NCI-H446 (cell line): ENCODE results near the gene RPS8.
"Not testable (repeated sequence)": the region's sequence is repeated elsewhere in the genome, so short reads cannot be mapped to it uniquely, and the experiment has no call there.

ENCODE experiments used
- DNase-seq, 2 experiments: peaks; one replicate each; lab custom pipeline; 2025; lab: John Stamatoyannopoulos, UW

Gene RPS8

GRCh38 chr1:44803062-44803311 is 27.6 kb downstream of the RPS8 start:
- DNase-seq: no peak

- no peak for DNase-seq
Measured at GRCh38 chr1:44803312-44804095, 28.2 kb downstream of the RPS8 start.

DNA sequence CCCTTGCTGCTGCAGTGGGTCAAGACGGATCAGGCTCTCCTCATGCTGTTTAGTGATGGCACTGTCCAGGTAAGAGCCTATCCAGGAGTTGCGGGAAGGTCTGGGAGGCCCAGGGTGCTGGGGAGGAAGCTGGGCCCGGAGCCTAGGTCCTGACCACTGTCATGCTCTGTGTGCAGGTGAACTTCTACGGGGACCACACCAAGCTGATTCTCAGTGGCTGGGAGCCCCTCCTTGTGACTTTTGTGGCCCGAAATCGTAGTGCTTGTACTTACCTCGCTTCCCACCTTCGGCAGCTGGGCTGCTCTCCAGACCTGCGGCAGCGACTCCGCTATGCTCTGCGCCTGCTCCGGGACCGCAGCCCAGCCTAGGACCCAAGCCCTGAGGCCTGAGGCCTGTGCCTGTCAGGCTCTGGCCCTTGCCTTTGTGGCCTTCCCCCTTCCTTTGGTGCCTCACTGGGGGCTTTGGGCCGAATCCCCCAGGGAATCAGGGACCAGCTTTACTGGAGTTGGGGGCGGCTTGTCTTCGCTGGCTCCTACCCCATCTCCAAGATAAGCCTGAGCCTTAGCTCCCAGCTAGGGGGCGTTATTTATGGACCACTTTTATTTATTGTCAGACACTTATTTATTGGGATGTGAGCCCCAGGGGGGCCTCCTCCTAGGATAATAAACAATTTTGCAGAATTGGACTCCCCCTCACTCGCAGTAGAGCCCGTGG is 30.1 kb downstream of the RPS8 start:
- DNase-seq: no peak

DNA sequence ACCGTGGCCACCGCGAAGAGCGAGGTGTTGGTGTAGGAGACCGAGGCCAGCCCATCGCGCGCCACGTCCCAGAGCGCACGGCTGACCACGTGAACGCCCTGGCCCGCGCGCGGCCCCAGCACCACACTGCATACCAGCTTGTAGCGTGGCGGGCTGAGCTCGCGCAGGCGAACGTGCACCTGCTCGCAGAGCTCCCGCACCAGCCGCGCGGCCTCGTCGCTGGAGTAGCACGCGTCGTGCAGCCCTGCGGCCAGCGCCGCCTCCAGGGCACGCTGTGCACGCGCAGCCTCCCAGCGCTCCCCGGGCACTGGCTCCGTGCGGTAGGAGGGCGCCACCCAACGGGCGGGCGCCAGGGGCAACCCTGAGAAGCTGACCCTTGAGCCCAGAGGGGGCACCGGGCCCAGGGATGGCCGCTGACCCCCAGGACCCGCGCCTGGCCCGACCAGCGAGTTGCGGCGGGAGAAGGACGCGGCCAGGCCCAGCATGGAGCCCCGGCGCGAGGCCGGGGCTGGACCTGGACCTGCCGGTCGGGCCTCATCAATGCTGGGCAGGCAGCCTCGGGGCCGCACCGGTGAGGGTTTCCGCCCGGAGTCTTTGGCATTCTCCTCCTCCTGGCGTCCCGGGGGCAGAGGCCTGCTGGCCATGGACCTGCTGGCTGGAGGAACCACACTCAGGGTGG is 30.8 kb downstream of the RPS8 start:
- DNase-seq: no peak

GRCh38 chr1:44806704-44807363 is 31.5 kb downstream of the RPS8 start, which contains the start of gene DYNLT4:
TSS of gene DYNLT4 (minus strand) at chr1:44807351. CDS start at chr1:44806668, 683 bp downstream.
- DNase-seq: no peak

DNA sequence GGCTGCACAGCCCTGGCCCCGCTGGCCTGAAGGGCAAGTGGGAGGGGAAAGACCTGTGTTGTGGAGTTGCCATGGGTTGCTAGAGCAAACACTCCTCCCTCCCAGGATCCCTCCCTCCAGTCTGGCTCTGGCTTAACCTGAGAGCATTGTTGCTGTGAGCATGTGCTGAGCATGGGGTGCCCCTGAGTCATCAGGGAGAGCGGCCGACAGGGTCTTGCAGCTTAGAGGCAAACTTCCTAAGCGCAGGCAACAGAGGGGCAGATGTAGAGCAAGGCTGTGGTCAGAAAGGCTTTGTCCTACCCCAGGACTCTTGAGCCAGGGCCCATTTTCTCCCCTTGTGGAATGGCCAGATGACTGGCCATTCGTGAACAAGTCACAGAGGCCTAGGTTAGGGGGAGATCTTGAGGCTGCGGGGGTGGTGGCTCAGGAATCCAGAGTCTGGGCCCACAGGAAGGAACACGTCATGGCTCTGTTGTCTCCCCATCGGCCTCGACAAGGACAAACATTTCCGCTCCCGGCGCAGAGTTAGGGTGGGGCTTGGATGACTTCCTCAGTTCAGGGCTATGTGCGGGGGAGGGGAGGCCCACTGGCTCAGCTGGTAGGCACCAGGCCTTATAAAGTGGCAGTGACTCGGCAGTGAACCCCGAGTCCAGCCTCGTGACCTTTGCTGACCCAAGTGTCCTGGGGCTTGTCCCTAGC is 32.2 kb downstream of the RPS8 start:
- DNase-seq: no peak

DNA sequence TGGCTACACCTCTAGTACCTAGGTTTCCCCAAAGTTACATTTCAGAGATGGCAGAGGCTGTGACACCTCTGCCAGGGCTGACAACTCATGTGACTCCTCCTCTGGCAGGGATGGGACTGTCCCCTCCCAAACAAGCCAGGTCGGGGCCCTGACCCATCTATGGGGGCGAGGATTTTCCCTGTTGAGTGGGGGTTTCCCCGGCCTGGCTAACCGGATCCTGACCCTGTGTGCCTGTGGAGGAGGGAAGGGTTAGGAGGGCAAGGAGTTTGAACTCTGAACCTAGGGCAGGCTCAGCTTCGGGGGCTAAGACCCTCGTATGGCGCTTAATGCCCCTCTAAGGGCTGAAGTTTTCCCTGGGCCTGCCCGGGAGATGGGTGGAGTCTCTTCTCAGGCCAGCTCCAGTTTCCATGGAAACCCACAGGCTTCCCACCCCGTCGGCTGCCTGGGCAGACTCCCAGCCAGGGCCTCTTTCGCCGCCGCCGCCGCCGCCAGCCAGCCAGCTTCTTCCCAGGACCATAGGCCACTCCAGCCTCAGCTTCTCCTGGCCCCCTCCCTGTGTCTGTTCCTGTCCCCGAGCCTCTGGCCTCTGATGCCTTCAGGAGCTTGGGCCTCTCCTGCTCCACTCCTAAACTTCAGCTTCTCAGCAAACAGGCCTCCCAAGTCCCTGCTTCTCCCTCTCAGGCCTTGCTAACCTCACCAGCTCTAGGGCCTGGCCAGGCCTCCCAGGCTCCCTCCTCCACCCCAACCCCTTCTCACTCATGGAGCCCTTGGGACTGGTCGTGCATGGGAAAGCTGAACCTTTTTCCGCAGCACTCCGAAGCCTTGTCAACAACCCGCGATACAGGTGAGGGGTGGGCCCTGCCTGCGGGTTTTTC is 33.0 kb downstream of the RPS8 start, which contains the start of gene BTBD19:
BTBD19 (plus strand) TSS at position 461 of the 875 bp plus-strand sequence; CDS start at position 759, 298 bp downstream.
- peak in 1 of 2 experiments; percentile 74 for DNase-seq

DNA sequence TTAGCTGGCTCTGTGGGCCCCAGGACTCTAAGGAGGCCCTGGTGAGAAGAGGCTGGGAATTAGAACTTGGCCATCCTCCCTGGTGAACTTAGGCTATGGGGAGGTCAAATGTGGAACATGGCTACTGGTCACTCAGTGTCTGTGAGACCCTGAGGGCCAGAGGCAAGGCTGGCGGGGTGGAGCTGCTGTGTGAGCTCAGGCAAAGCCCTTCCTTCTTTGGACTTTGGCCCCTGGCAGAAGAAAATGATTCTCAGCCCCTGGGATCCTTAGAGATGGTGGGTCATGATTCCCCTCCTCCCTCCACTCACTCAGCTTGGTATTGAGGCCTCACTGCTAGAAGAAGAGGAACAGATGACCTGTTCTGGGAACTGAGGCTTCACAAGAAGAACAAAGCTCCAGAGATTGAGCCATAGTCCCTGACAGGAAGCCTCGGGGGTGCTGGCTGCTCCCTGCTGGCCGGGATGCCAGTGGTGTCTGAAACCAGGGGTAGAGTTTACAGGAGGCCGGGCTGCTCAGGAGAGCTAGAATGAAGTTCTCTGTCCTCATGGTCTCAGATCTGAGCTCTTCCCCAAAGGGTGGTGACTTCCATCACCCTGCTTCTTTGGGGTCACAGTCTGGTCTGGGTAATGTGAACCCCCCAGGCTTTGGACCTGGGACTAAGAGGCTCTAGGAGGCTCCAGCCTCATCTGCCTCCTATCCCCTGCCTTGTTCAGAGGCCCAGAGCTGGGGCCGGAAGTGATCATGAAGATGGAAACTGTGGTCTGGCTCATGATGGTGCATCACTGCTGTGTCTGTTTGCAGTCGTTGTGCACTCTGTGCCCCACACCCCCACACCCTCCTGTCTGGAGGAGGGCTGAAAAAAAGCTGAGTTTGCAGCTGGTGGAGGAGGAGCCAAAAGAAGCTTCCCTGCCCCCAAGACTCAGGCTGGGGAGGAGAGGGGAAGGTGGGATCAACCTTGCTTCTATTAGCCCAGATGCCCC is 33.9 kb downstream of the RPS8 start:
- no peak for DNase-seq

DNA sequence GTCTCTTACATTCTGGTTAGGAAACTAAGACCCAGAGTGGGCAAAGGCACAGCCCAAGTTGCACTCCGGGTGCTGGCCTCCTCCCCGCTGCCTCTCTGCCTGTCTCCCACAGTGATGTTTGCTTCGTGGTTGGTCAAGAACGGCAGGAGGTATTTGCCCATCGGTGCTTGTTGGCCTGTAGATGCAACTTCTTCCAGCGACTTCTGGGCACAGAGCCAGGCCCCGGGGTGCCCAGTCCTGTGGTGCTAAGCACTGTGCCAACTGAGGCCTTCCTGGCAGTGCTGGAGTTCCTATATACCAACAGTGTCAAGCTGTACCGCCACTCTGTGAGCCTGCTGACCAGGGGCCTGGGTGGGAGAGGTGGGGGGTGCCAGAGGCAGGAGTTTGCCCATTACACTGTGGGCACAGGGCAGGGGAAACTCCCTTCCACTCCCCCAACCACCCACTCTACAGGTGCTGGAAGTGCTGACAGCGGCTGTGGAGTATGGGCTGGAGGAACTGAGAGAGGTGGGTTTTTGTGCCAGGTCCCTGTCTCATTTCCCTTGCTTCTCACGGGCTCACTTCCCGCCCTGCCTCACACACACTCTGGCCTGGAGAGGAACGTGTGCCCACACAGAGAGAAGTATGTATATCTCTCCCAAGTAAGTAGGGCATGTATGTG is 34.9 kb downstream of the RPS8 start:
- DNase-seq: peak; percentile 31 to 86

DNA sequence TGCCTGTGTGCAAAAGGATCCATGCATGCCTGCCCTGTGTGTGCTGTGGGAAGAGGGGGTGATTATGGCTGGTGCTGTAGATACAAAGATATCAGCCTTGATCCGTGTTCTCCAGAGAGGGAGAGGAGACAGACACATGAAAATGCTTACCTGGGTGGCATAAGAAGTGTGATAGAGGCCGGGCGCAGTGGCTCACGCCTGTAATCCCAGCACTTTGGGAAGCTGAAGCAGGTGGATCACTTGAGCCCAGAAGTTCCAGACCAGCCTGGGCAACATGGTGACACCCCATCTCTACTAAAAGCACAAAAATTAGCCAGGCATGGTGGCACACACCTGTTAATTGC is 35.4 kb downstream of the RPS8 start:
- DNase-seq: not testable (repeated sequence)

GRCh38 chr1:44811234-44811633 is 35.9 kb downstream of the RPS8 start:
- no peak for DNase-seq

DNA sequence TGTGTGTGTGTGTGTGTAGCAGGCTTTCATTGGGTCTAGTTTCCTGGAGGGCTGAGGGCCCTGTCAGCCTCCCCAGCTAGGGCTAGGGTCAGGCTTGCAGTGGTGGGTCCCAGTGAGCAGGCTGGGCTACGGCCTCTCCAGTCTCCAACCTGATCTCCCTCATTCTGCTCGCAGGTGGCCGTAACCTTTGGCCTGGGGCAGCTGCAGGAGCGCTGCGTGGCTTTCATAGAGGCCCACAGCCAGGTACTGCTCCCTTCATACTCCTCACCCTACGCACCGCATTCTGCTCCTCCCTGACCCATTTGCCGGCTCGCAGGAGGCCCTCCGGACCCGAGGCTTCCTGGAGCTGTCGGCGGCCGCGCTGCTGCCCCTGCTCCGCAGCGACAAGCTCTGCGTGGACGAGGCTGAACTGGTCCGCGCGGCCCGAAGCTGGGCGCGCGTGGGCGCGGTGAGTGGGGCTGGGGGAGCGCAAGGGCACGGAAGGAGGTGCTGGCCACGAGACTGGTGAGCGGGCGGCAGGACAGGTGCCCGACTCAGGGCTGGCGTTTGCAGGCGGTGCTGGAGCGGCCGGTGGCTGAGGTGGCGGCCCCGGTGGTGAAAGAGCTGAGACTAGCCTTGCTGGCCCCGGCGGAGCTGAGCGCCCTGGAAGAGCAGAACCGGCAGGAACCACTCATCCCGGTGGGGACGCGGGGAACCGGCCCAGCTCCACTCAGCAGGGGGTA is 37.6 kb downstream of the RPS8 start:
- DNase-seq: no peak

DNA sequence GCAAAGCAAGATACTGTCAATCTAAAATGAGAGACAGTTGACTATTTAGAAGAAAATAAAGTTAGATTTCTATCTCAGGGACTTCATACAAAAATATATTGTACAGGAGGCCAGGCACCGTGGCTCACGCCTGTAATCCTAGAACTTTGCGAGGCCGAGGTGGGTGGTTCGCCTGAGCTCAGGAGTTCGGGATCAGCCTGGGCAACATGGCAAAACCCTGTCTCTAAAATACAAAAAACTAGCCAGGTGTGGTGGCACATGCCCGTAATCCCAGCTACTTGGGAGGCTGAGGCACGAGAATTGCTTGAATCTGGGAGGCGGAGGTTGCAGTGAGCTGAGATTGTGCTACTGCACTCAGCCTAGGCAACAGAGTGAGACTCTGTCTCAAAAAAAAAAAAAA is 40.6 kb downstream of the RPS8 start:
- not testable (repeated sequence) for DNase-seq

DNA sequence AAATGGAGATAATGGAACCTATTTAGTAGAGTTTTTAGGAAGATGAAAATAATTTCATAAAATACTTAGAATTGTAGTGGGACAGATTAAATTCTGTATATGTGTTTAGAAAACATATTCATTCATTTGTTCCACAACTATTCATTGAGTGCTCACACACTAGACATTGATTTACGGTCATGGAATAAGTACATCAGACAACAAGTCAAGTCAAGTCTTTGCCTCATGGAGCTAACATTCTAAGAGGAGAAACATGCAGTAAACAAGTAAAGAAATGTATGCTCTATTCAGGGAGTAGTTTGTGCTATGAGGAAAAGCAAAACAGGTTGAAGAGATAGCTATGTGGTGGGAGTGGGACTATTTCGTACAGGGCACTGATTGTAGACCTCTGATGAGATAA is 42.0 kb downstream of the RPS8 start:
- no peak for DNase-seq

DNA sequence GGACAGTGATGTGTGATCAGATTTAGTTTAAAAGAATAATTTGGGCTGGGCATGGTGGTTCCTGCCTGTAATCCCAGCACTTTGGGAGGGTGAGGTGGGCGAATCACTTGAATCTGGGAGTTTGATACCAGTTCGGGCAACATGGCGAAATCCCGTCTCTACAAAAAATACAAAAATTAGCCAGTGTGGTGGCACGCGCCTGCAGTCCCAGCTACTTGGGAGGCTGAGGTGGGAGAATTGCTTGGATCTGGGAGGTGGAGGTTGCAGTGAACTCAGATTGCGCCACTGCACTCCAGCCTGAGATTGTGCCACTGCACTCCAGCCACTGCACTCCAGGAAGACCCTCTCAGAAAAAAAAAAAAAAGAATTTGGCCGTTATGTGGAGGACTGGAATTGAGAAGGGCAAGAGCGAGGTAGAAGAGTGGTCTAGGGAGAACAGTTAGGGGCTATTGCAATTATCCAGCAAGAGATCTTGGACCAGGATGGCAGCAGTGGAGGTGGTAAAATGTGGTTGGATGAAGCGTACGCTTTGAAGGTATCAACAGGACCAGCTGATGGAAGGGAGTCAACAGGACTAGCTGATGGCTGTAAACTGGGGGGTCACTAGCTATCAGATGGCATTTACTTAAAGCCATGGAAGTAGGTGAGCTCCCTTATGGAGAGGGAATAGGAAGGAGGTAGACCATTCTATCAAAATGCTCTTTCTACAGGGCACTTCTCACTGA is 42.6 kb downstream of the RPS8 start:
- DNase-seq: no peak

- no peak for DNase-seq
Measured at GRCh38 chr1:44819196-44819607, 43.9 kb downstream of the RPS8 start.

DNA sequence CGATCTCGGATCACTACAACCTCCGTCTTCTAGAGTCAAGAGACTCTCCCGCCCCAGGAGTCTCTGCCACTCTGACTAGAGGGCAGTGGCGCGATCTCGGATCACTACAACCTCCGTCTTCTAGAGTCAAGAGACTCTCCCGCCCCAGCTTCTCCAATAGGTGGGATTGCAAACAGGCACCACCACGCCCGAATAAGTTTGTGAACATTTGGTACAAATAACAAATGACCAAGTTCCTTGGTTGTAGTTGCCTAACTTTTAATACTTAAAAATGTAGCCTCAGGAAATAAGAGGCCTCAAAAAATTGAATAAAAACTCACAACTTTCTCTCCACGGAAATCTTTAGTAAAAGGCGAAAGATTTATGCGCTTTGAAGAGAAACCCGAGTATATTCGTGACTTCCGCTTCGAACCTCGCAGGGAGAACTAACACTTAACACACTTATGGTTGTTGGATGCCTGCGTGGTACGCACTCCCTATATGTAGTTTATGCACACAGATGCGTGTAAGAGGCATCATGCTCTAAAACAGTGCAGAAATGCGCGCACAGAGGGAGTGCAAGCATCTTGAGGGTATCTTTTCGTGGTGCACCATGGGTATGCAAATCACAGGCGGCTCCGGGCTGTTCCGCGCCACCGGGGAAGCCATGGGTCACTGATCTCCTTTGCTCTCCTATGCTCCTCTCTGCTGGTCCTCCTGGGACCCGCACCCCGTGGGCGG is 44.4 kb downstream of the RPS8 start:
- DNase-seq: no peak
